GM19238 (cell line): Measurements from ENCODE around the gene ARHGDIG.
"Not testable (repeated sequence)": the region's sequence is repeated elsewhere in the genome, so short reads cannot be mapped to it uniquely, and the experiment has no call there.

Experiments
- DNase-seq: peaks from one replicate; pipeline ENCODE4 v3.0.0; 2011; ENCODE audit warnings: low spot score; ENCODE audit not compliant: insufficient read length

Gene ARHGDIG

GRCh38 chr16:263944-264343 lies 16.4 kb upstream of the ARHGDIG start:
- no peak for DNase-seq

- DNase-seq: no peak
These were observed 15.9 kb upstream of the ARHGDIG start for GRCh38 chr16:264440-264951.

GRCh38 chr16:265002-265529 lies 15.3 kb upstream of the ARHGDIG start:
- no peak for DNase-seq

- DNase-seq: no peak
These were observed 14.7 kb upstream of the ARHGDIG start for GRCh38 chr16:265711-266110.

- no peak for DNase-seq
These were observed 13.9 kb upstream of the ARHGDIG start for GRCh38 chr16:266258-267164.

GRCh38 chr16:267562-267961 lies 12.8 kb upstream of the ARHGDIG start:
- not testable (repeated sequence) for DNase-seq

- DNase-seq: no peak
These were observed 12.0 kb upstream of the ARHGDIG start for GRCh38 chr16:268141-269053.

- DNase-seq: no peak
These were observed 11.2 kb upstream of the ARHGDIG start for GRCh38 chr16:269061-269796.

GRCh38 chr16:270381-271255 lies 9.8 kb upstream of the ARHGDIG start:
- DNase-seq: no peak

GRCh38 chr16:272633-273546 lies 7.5 kb upstream of the ARHGDIG start:
- no peak for DNase-seq

- DNase-seq: no peak
These were observed 6.6 kb upstream of the ARHGDIG start for GRCh38 chr16:273547-274421.

GRCh38 chr16:275041-275641 lies 5.2 kb upstream of the ARHGDIG start:
- DNase-seq: no peak

- DNase-seq: no peak
These were observed 4.6 kb upstream of the ARHGDIG start, which contains the start of gene RGS11 for GRCh38 chr16:275786-276232. TSS of gene RGS11 (minus strand) at chr16:275944. CDS start at chr16:275911, 33 bp downstream.

- no peak for DNase-seq
These were observed 3.8 kb upstream of the ARHGDIG start for GRCh38 chr16:276426-277077.

GRCh38 chr16:278863-279366 lies 1.5 kb upstream of the ARHGDIG start:
- DNase-seq: peak; percentile 65

- DNase-seq: no peak
These were observed 860 bp upstream of the ARHGDIG start for GRCh38 chr16:279531-279930.
